ENCODE measurements around the gene OLFML2A. TPM values are rescaled to one million over a fixed set of nuclear protein-coding genes. Genes with fewer than 3 reads are reported as not detected.

OLFML2A gene
- total and polyA plus RNA-seq, 2 of the 13 experiments (the other 11 are each of a cell fraction or from before 2014, with no cell fraction given), result 0.01 to 0.02 TPM

DNA sequence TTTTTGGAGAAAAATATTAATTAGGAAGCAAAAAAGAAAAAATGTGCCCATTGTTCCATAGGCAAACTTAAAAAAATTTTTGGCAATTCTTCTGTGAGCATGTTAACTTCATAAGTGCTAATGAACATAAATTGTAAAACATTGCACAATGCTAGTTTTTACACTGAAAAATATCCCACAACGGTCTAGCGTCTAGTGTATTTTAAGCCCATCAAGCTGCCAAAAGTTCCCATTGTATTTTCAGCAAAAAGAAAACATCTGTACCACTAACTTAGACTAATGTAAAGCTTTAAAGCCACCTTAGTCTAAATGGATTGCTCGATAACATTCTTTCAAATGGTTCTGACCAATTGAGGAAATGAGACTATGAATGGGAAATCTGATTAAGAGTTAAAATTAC lies 8.6 kb upstream of the OLFML2A start:
- 37% methylated on average over 3 of the region's 3 CpGs for WGBS (ENCODE audit: low lambda C conversion rate)
- intact Hi-C loops (cut with micrococcal nuclease; ENCODE audit: unreplicated experiment), result no loop called here
- H3K27ac ChIP-seq (ENCODE audit: extremely low read length, insufficient read depth, low read length), result peak overlapping the region; percentile 81
- TF ChIP-seq POLR2AphosphoS5 (IDR thresholded peaks at IDR 0.05; ENCODE audit: low read depth, low read length) (no peak), ZNF614 (CRISPR knock-in tag; IDR thresholded peaks at IDR 0.05; ENCODE audit: borderline replicate concordance) (no peak), RORA (CRISPR knock-in tag; IDR thresholded peaks at IDR 0.05) (no peak), ZMYM3 (CRISPR knock-in tag; IDR thresholded peaks at IDR 0.05) (no peak), EHMT2 (IDR thresholded peaks at IDR 0.05; ENCODE audit: borderline replicate concordance, low read depth, low read length) (no peak), ESRRA (CRISPR knock-in tag; IDR thresholded peaks at IDR 0.05; ENCODE audit: low read depth) (no peak), FOXM1 (CRISPR knock-in tag; IDR thresholded peaks at IDR 0.05) (no peak), RFXAP (CRISPR knock-in tag; IDR thresholded peaks at IDR 0.05; ENCODE audit: borderline replicate concordance) (no peak), ATF7 (IDR thresholded peaks at IDR 0.05) (no peak), ATF7 (CRISPR knock-in tag; IDR thresholded peaks at IDR 0.05) (no peak), KDM6A (CRISPR knock-in tag; IDR thresholded peaks at IDR 0.05; ENCODE audit: low read depth) (no peak)
- TF ChIP-seq, protein P1, sequence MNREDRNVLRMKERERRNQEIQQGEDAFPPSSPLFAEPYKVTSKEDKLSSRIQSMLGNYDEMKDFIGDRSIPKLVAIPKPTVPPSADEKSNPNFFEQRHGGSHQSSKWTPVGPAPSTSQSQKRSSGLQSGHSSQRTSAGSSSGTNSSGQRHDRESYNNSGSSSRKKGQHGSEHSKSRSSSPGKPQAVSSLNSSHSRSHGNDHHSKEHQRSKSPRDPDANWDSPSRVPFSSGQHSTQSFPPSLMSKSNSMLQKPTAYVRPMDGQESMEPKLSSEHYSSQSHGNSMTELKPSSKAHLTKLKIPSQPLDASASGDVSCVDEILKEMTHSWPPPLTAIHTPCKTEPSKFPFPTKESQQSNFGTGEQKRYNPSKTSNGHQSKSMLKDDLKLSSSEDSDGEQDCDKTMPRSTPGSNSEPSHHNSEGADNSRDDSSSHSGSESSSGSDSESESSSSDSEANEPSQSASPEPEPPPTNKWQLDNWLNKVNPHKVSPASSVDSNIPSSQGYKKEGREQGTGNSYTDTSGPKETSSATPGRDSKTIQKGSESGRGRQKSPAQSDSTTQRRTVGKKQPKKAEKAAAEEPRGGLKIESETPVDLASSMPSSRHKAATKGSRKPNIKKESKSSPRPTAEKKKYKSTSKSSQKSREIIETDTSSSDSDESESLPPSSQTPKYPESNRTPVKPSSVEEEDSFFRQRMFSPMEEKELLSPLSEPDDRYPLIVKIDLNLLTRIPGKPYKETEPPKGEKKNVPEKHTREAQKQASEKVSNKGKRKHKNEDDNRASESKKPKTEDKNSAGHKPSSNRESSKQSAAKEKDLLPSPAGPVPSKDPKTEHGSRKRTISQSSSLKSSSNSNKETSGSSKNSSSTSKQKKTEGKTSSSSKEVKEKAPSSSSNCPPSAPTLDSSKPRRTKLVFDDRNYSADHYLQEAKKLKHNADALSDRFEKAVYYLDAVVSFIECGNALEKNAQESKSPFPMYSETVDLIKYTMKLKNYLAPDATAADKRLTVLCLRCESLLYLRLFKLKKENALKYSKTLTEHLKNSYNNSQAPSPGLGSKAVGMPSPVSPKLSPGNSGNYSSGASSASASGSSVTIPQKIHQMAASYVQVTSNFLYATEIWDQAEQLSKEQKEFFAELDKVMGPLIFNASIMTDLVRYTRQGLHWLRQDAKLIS (CRISPR knock-in tag; IDR thresholded peaks at IDR 0.05), result no peak
- TF ChIP-seq, protein P2, sequence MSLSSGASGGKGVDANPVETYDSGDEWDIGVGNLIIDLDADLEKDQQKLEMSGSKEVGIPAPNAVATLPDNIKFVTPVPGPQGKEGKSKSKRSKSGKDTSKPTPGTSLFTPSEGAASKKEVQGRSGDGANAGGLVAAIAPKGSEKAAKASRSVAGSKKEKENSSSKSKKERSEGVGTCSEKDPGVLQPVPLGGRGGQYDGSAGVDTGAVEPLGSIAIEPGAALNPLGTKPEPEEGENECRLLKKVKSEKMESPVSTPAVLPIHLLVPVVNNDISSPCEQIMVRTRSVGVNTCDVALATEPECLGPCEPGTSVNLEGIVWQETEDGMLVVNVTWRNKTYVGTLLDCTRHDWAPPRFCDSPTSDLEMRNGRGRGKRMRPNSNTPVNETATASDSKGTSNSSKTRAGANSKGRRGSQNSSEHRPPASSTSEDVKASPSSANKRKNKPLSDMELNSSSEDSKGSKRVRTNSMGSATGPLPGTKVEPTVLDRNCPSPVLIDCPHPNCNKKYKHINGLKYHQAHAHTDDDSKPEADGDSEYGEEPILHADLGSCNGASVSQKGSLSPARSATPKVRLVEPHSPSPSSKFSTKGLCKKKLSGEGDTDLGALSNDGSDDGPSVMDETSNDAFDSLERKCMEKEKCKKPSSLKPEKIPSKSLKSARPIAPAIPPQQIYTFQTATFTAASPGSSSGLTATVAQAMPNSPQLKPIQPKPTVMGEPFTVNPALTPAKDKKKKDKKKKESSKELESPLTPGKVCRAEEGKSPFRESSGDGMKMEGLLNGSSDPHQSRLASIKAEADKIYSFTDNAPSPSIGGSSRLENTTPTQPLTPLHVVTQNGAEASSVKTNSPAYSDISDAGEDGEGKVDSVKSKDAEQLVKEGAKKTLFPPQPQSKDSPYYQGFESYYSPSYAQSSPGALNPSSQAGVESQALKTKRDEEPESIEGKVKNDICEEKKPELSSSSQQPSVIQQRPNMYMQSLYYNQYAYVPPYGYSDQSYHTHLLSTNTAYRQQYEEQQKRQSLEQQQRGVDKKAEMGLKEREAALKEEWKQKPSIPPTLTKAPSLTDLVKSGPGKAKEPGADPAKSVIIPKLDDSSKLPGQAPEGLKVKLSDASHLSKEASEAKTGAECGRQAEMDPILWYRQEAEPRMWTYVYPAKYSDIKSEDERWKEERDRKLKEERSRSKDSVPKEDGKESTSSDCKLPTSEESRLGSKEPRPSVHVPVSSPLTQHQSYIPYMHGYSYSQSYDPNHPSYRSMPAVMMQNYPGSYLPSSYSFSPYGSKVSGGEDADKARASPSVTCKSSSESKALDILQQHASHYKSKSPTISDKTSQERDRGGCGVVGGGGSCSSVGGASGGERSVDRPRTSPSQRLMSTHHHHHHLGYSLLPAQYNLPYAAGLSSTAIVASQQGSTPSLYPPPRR (CRISPR knock-in tag; IDR thresholded peaks at IDR 0.05; ENCODE audit: borderline replicate concordance), result no peak
- TF ChIP-seq, protein P3, sequence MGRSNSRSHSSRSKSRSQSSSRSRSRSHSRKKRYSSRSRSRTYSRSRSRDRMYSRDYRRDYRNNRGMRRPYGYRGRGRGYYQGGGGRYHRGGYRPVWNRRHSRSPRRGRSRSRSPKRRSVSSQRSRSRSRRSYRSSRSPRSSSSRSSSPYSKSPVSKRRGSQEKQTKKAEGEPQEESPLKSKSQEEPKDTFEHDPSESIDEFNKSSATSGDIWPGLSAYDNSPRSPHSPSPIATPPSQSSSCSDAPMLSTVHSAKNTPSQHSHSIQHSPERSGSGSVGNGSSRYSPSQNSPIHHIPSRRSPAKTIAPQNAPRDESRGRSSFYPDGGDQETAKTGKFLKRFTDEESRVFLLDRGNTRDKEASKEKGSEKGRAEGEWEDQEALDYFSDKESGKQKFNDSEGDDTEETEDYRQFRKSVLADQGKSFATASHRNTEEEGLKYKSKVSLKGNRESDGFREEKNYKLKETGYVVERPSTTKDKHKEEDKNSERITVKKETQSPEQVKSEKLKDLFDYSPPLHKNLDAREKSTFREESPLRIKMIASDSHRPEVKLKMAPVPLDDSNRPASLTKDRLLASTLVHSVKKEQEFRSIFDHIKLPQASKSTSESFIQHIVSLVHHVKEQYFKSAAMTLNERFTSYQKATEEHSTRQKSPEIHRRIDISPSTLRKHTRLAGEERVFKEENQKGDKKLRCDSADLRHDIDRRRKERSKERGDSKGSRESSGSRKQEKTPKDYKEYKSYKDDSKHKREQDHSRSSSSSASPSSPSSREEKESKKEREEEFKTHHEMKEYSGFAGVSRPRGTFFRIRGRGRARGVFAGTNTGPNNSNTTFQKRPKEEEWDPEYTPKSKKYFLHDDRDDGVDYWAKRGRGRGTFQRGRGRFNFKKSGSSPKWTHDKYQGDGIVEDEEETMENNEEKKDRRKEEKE (IDR thresholded peaks at IDR 0.05), result no peak

More for the DNA sequence above, 8.6 kb upstream of the OLFML2A start:
- ChIA-PET CTCF (ENCODE audit: low intra/inter-chr PET ratio, low total read pairs) (no interaction called here), POLR2A (interaction anchor here (5.4 kb wide), 1 partner anchor 87 kb away, joined by 39 read pairs; no protein-coding TSS in a partner anchor)
- BruUV-seq (replicated peaks), result no TSS peak
- Histone ChIP-seq H3K4me2 (ENCODE audit: low read depth, low read length) (peak overlapping the region; percentile 80), H3K9me3 (ENCODE audit: low read length) (no peaks in the 10 kb centered on the region), H2AFZ (ENCODE audit: low read length) (no peak overlapping the region), H3K36me3 (replicated peaks in 1 of 2; ENCODE audit: control insufficient read depth in 1 of 2, insufficient read depth in 2 of 2, low read length in 2 of 2) (no peaks in the 10 kb centered on the region), H3K9ac (ENCODE audit: insufficient read depth, low read depth, low read length) (peak overlapping the region; percentile 80; the same call in 1 of the 2 replicates), H3K27me3 (ENCODE audit: control insufficient read depth in 1 of 2, insufficient read depth in 2 of 2, low read length in 2 of 2) (no peaks in the 10 kb centered on the region; a peak in 1 of 5 replicates), H4K20me1 (ENCODE audit: insufficient read depth, low read length) (peaks cover 21% of the 10 kb centered on the region; the same call in 1 of the 2 replicates), H3K4me1 (ENCODE audit: insufficient read depth, low read length) (peaks cover 46% of the 10 kb centered on the region), H3K4me3 (replicated peaks in 1 of 3; ENCODE audit: insufficient read depth in 1 of 3, low read depth in 2 of 3, low read length in 3 of 3) (peak overlapping the region; percentile 93 to 96 (median 95); a peak in 5 of 6 replicates), H3K79me2 (ENCODE audit: insufficient read depth, low read length) (peaks cover 71% of the 10 kb centered on the region)
- in situ Hi-C loops (cut with HindIII; ENCODE audit: extremely low pct_ligation_motif_present, low pct_unique_long_range_greater_than_20kb), result no loop called here
- DNase-seq (ENCODE audit: low spot score) (no peak), FAIRE-seq (no peak), ATAC-seq (no peak)

All from HepG2 (cell line).